Right lobe of liver (tissue), 4 donors: ENCODE results near the gene TNFRSF19.

Experiments
- CTCF ChIP-seq, 4 donors: fragments of 200-600 bp in 3 of 4; fragments of 450-650 bp in 1 of 4; IDR thresholded peaks; one replicate each; pipeline versions ENCODE4 v1.5.1 to v1.8.0; 2016 to 2022; ENCODE audit warnings: antibody characterized with exemption in 4 of 4, mild to moderate bottlenecking in 2 of 4
- POLR2A ChIP-seq: fragments of 450-650 bp; IDR thresholded peaks from one replicate; pipeline ENCODE4 v1.6.1; 2017; ENCODE audit warnings: antibody characterized with exemption, mild to moderate bottlenecking
- donor health status: DM: no; HTN: no; CAD: no.
- donor health status: DM: no; HTN: no; CAD: no.
- donor health status: DM: no; HTN: yes; CAD: no.

DNA sequence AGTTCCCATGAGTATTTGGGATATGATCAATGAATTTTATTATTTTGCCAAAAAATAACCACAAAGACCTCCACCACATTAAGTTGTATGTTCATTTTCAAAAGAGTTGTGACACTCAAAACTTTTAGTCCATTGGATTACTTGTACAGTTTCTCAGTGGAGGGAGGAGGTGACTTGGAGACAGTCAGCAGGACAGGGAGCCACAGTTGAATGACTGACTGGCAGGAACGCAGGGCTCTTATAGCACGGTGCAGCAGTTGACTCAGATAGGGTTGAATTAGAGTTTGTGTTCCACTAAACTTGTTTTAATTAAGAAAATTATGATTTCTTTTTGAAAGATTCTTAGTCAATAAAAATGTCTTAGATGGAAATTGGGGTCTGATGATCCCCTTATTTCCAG is 42.5 kb downstream of the TNFRSF19 start:
- TF ChIP-seq CTCF (IDR thresholded peaks at IDR 0.05) = no peak
- TF ChIP-seq POLR2A = no peak
